Endothelial cell of umbilical vein (primary cell): ENCODE data around the gene RMND1. TPM values are rescaled to one million over a fixed set of nuclear protein-coding genes. Genes with fewer than 3 reads are reported as not detected.
"Not testable (repeated sequence)": the region's sequence is repeated elsewhere in the genome, so short reads cannot be mapped to it uniquely, and the experiment has no call there.

Experiments used
- BruUV-seq: library from RNA; stranded (reverse); fragments of 400-500 nt; replicated peaks from 2 replicates; lab custom pipeline; 2021; lab: Mats Ljungman, UMichigan
- CTCF ChIA-PET: fragments of 300-600, 350-600 bp; sonication (Branson Sonifier 250); formaldehyde crosslinking; loops from one replicate; lab custom pipeline; 2021; ENCODE audit warnings: antibody characterized with exemption, inconsistent platforms; lab: Charles Lee
- POLR2A ChIA-PET: fragments of 300-600, 350-600 bp; sonication (Branson Sonifier 250); formaldehyde crosslinking; loops from one replicate; lab custom pipeline; 2021; ENCODE audit warnings: antibody characterized with exemption, inconsistent platforms; lab: Charles Lee
- DNase-seq: peaks from one replicate; pipeline ENCODE4 v3.0.0-alpha.2; 2011; ENCODE audit warnings: low read depth, low spot score
- FAIRE-seq: peaks from 2 replicates; lab custom pipeline; 2011; peaks lifted over from hg19 to GRCh38; lab: Jason Lieb, UNC
- H2AFZ ChIP-seq: 2 replicates; pipeline ENCODE4 v1.6.0; 2012; ENCODE audit warnings: low read depth, low read length, control low read depth, inconsistent platforms
- H3K27ac ChIP-seq: 2 replicates; pipeline ENCODE4 v1.5.1; 2011; ENCODE audit warnings: low read depth, mild to moderate bottlenecking, control low read depth, low read length, moderate library complexity; ENCODE audit not compliant: insufficient read depth
- H3K27me3 ChIP-seq, 2 experiments: 2 replicates each; pipeline versions ENCODE4 v1.6.0 to v1.6.1; 2011; ENCODE audit warnings: low read length in 2 of 2, mixed read lengths in 1 of 2; ENCODE audit not compliant: control insufficient read depth in 2 of 2, insufficient read depth in 2 of 2
- H3K36me3 ChIP-seq, 2 experiments: 2 replicates in 1 of 2; 3 replicates in 1 of 2; pipeline ENCODE4 v1.5.1; 2011; ENCODE audit warnings: low read length in 2 of 2, mild to moderate bottlenecking in 1 of 2, moderate library complexity in 1 of 2; ENCODE audit not compliant: control insufficient read depth in 2 of 2, insufficient read depth in 2 of 2; ENCODE audit errors: extremely low read depth in 1 of 2
- H3K4me1 ChIP-seq: 3 replicates; pipeline ENCODE4 v1.5.1; 2011; ENCODE audit warnings: mild to moderate bottlenecking, low read length; ENCODE audit not compliant: control insufficient read depth, insufficient read depth; ENCODE audit errors: extremely low read depth
- H3K4me2 ChIP-seq: 2 replicates; pipeline ENCODE4 v1.6.1; 2011; ENCODE audit warnings: low read length, control low read depth, mixed read lengths; ENCODE audit not compliant: insufficient read depth
- H3K4me3 ChIP-seq, 3 experiments: fragments of 200-600 bp in 1 of 3; sonication (generic), shearing (Covaris generic) in 1 of 3; replicated peaks in 1 of 3; 2 replicates each; pipeline ENCODE4 v1.5.1; 2011 to 2016; ENCODE audit warnings: control low read depth in 3 of 3, low read length in 3 of 3, mild to moderate bottlenecking in 2 of 3, inconsistent platforms in 1 of 3, low read depth in 1 of 3, moderate library complexity in 1 of 3; ENCODE audit not compliant: insufficient read depth in 1 of 3
- H3K79me2 ChIP-seq: 2 replicates; pipeline ENCODE4 v1.6.0; 2012; ENCODE audit warnings: low read length, inconsistent platforms; ENCODE audit not compliant: control insufficient read depth, insufficient read depth
- H3K9ac ChIP-seq: replicated peaks from 2 replicates; pipeline ENCODE3; 2011; ENCODE audit warnings: low read length, control low read depth; ENCODE audit not compliant: insufficient read depth; ENCODE audit errors: extremely low read depth
- H3K9me1 ChIP-seq: replicated peaks from 3 replicates; pipeline ENCODE4 v1.6.0; 2011; ENCODE audit warnings: mild to moderate bottlenecking, low read length; ENCODE audit not compliant: control insufficient read depth, insufficient read depth; ENCODE audit errors: extremely low read depth
- H3K9me3 ChIP-seq: replicated peaks from 2 replicates; pipeline ENCODE4 v1.5.1; 2012; ENCODE audit warnings: low read length, inconsistent platforms; ENCODE audit not compliant: control insufficient read depth, insufficient read depth
- H4K20me1 ChIP-seq: replicated peaks from 2 replicates; pipeline ENCODE3; 2011; ENCODE audit warnings: mild to moderate bottlenecking, low read length; ENCODE audit not compliant: control insufficient read depth, insufficient read depth; ENCODE audit errors: extremely low read depth
- CTCF ChIP-seq, 2 donors: IDR thresholded peaks; 1 replicate in 1 of 2; 2 replicates in 1 of 2; pipeline ENCODE4 v1.5.1; 2011; ENCODE audit warnings: low read length in 2 of 2, mild to moderate bottlenecking in 2 of 2, moderate library complexity in 2 of 2, control low read depth in 1 of 2, inconsistent platforms in 1 of 2, low read depth in 1 of 2; ENCODE audit not compliant: insufficient read depth in 1 of 2; ENCODE audit errors: extremely low read depth in 1 of 2
- EZH2 ChIP-seq: IDR thresholded peaks from 2 replicates; pipeline ENCODE4 v1.6.1; 2012; ENCODE audit warnings: borderline replicate concordance, low read depth, mild to moderate bottlenecking, moderate library complexity, low read length, inconsistent platforms; ENCODE audit not compliant: severe bottlenecking
- FOS ChIP-seq: IDR thresholded peaks from 2 replicates; pipeline ENCODE4 v1.6.1; 2011; ENCODE audit warnings: mild to moderate bottlenecking, low read length, moderate library complexity, borderline replicate concordance; ENCODE audit not compliant: insufficient read depth
- GATA2 ChIP-seq: IDR thresholded peaks from 2 replicates; pipeline ENCODE4 v1.7.0; 2011; ENCODE audit warnings: low read depth, mild to moderate bottlenecking, moderate library complexity, mixed read lengths, low read length; ENCODE audit not compliant: insufficient read length, insufficient read depth
- JUN ChIP-seq: IDR thresholded peaks from 2 replicates; pipeline ENCODE4 v1.6.1; 2011; ENCODE audit warnings: borderline replicate concordance, low read depth; ENCODE audit not compliant: insufficient read length, insufficient read depth
- MAX ChIP-seq: IDR thresholded peaks from 2 replicates; pipeline ENCODE4 v1.6.1; 2011; ENCODE audit not compliant: insufficient read depth, insufficient read length
- MYC ChIP-seq: IDR thresholded peaks from one replicate; pipeline ENCODE4 v1.6.1; 2011; ENCODE audit warnings: mild to moderate bottlenecking, low read depth, low read length
- POLR2A ChIP-seq: IDR thresholded peaks from 2 replicates; pipeline ENCODE4 v1.6.1; 2012; ENCODE audit warnings: low read depth, mild to moderate bottlenecking, control low read depth, low read length
- POLR2AphosphoS5 ChIP-seq: IDR thresholded peaks from 2 replicates; pipeline ENCODE4 v1.6.1; 2012; ENCODE audit warnings: low read depth, mild to moderate bottlenecking, control low read depth, low read length, moderate library complexity; ENCODE audit not compliant: insufficient read depth
- dilution Hi-C: fragments of 300-500 bp; cut with MboI; formaldehyde crosslinking; loops from one replicate; pipeline ENCODE4 v1.15.0; 2019; ENCODE audit warnings: low sequenced_read_pairs; ENCODE audit not compliant: extremely low pct_ligation_motif_present
- intact Hi-C: fragments of 100-400 bp; cut with micrococcal nuclease; formaldehyde crosslinking; loops from one replicate; pipeline ENCODE4 v1.10.0; 2022
- polyA plus RNA-seq, 4 experiments: library from polyadenylated mRNA; depleted of rRNA in 3 of 4; stranded (reverse) in 3 of 4; unstranded in 1 of 4; fragments of >200 nt; gene quantifications; 2 replicates each; pipeline versions ENCODE4 v1.2.1 to v1.2.3, GENCODE V29; 2011 to 2012; ENCODE audit warnings: missing spikeins in 1 of 4
- total RNA-seq: library from RNA; stranded (reverse); gene quantifications from 2 replicates; pipeline ENCODE4 v1.2.3, GENCODE V29; 2021

Gene RMND1
- total and polyA plus RNA-seq, 2 donors (not counting 3 experiments of a cell fraction or from before 2014, with no cell fraction given): 6.3 to 21.4 TPM

- no peaks in the 10 kb centered on the region for H3K9me1 ChIP-seq
- dilution Hi-C loops: no loop called here
- peaks cover 8% of the 10 kb centered on the region for H3K4me1 ChIP-seq
- H3K36me3 ChIP-seq: no peaks in the 10 kb centered on the region
- no peaks in the 10 kb centered on the region for H3K9me3 ChIP-seq
- no peak overlapping the region for H3K9ac ChIP-seq
- DNase-seq: no peak
- intact Hi-C loops: no loop called here
- H3K4me3 ChIP-seq: no peak overlapping the region
- H3K27ac ChIP-seq: no peak overlapping the region
- H4K20me1 ChIP-seq: no peaks in the 10 kb centered on the region
- H3K79me2 ChIP-seq: peaks cover 59% of the 10 kb centered on the region
- no TSS peak for BruUV-seq
- ChIA-PET CTCF (no interaction called here), POLR2A (no interaction called here)
- H3K4me2 ChIP-seq: no peak overlapping the region
- no peak for FAIRE-seq
- no peak overlapping the region for H2AFZ ChIP-seq
- TF ChIP-seq EZH2 (no peak), GATA2 (no peak), POLR2A (no peak), MYC (no peak), POLR2AphosphoS5 (no peak), FOS (no peak), JUN (no peak), CTCF (IDR thresholded peaks at IDR 0.05; ENCODE audit: extremely low read depth in 1 of 2, insufficient read depth in 1 of 2, low read depth in 1 of 2, low read length in 2 of 2) (no peak), MAX (no peak)
- H3K27me3 ChIP-seq: no peaks in the 10 kb centered on the region
Measured at GRCh38 chr6:151384151-151384550, 67.8 kb downstream of the RMND1 start.

GRCh38 chr6:151382631-151383030 is 69.3 kb downstream of the RMND1 start:
- BruUV-seq, H3K9me1 ChIP-seq, H2AFZ ChIP-seq, H3K27me3 ChIP-seq, H3K4me3 ChIP-seq, H4K20me1 ChIP-seq, DNase-seq, dilution Hi-C loops, H3K9me3 ChIP-seq, FAIRE-seq, H3K4me2 ChIP-seq, H3K36me3 ChIP-seq, H3K27ac ChIP-seq, intact Hi-C loops, H3K4me1 ChIP-seq, H3K9ac ChIP-seq: not testable (repeated sequence)
- ChIA-PET CTCF (interaction anchor here (0.5 to 0.7 kb wide), 2 partner anchors 12 to 1571 kb away, joined by 3 read pairs; no protein-coding TSS in a partner anchor), POLR2A (interaction anchor here (0.7 kb wide), 1 partner anchor 524 kb away, joined by 6 read pairs; no protein-coding TSS in a partner anchor)
- peaks cover 57% of the 10 kb centered on the region for H3K79me2 ChIP-seq
